Ectodermal cell (in vitro differentiated cells): ENCODE results near the gene DDX51.

Source experiments
- H3K27ac ChIP-seq: 2 replicates; pipeline ENCODE4 v1.7.0; 2013; ENCODE audit warnings: mild to moderate bottlenecking, low read depth, low read length; ENCODE audit not compliant: insufficient read depth, poor library complexity, severe bottlenecking
- H3K27me3 ChIP-seq: 2 replicates; pipeline ENCODE4 v1.7.0; 2013; ENCODE audit warnings: mild to moderate bottlenecking, low read length; ENCODE audit not compliant: insufficient read depth, control insufficient read depth, poor library complexity, severe bottlenecking
- H3K36me3 ChIP-seq: one replicate; pipeline ENCODE4 v1.7.0; 2013; ENCODE audit warnings: low read length; ENCODE audit not compliant: control insufficient read depth, insufficient read depth
- H3K4me1 ChIP-seq: one replicate; pipeline ENCODE4 v1.7.0; 2013; ENCODE audit warnings: low read length; ENCODE audit not compliant: control insufficient read depth, insufficient read depth
- H3K4me3 ChIP-seq: 2 replicates; pipeline ENCODE4 v1.7.0; 2013; ENCODE audit warnings: low read depth, low read length, control low read depth; ENCODE audit not compliant: insufficient read depth
- H3K9me3 ChIP-seq: 2 replicates; pipeline ENCODE4 v1.7.0; 2013; ENCODE audit warnings: mild to moderate bottlenecking, low read length, moderate library complexity; ENCODE audit not compliant: control insufficient read depth
- WGBS, 2 experiments: methylation state at CpG; one replicate each; pipeline ENCODE4 v1.1.7; 2013; ENCODE audit warnings: missing lambda C conversion rate in 2 of 2; 5-methylcytosine and 5-hydroxymethylcytosine counted together

DDX51 gene

GRCh38 chr12:132100306-132101065 lies 43.6 kb downstream of the DDX51 start:
- WGBS, 2 experiments, result 93 to 96% methylated on average over 12 to 13 of the region's 13 CpGs
- Histone ChIP-seq H3K9me3 (no peaks in the 10 kb centered on the region), H3K4me1 (peaks cover 9% of the 10 kb centered on the region), H3K4me3 (no peak overlapping the region), H3K36me3 (no peaks in the 10 kb centered on the region), H3K27ac (no peak overlapping the region), H3K27me3 (no peaks in the 10 kb centered on the region)

- Histone ChIP-seq H3K4me1 (peaks cover 9% of the 10 kb centered on the region), H3K36me3 (no peaks in the 10 kb centered on the region), H3K27me3 (no peaks in the 10 kb centered on the region), H3K27ac (no peak overlapping the region), H3K9me3 (no peaks in the 10 kb centered on the region), H3K4me3 (no peak overlapping the region)
- 92 to 95% methylated on average over 12 of the region's 12 CpGs for WGBS, 2 experiments
These were observed 44.4 kb downstream of the DDX51 start for GRCh38 chr12:132099739-132100138.

- Histone ChIP-seq H3K4me1 (no peaks in the 10 kb centered on the region), H3K36me3 (no peaks in the 10 kb centered on the region), H3K4me3 (no peak overlapping the region), H3K27me3 (no peaks in the 10 kb centered on the region), H3K27ac (no peak overlapping the region), H3K9me3 (no peaks in the 10 kb centered on the region)
- 92% methylated on average over 11 of the region's 11 CpGs for WGBS, 2 experiments
These were observed 48.4 kb downstream of the DDX51 start for GRCh38 chr12:132095520-132096409.

- no peak overlapping the region for H3K27ac ChIP-seq
- 95 to 96% methylated on average over 15 of the region's 16 CpGs for WGBS, 2 experiments
- H3K9me3 ChIP-seq, result no peaks in the 10 kb centered on the region
- no peaks in the 10 kb centered on the region for H3K27me3 ChIP-seq
- H3K4me3 ChIP-seq, result no peak overlapping the region
- H3K36me3 ChIP-seq, result peaks cover 5% of the 10 kb centered on the region
- H3K4me1 ChIP-seq, result no peaks in the 10 kb centered on the region
These were observed 49.7 kb downstream of the DDX51 start for GRCh38 chr12:132094269-132094891.

- Histone ChIP-seq H3K4me3 (no peak overlapping the region), H3K27ac (no peak overlapping the region), H3K9me3 (no peaks in the 10 kb centered on the region), H3K27me3 (no peaks in the 10 kb centered on the region), H3K4me1 (no peaks in the 10 kb centered on the region), H3K36me3 (peaks cover 7% of the 10 kb centered on the region)
- WGBS, 2 experiments, result 87 to 95% methylated on average over 3 to 4 of the region's 4 CpGs
These were observed 54.7 kb downstream of the DDX51 start for GRCh38 chr12:132089407-132089910.
